GM19023 (cell line): ENCODE measurements around the gene GSTT4.
"Not testable (repeated sequence)": the region's sequence is repeated elsewhere in the genome, so short reads cannot be mapped to it uniquely, and the experiment has no call there.

Experiments
- ATAC-seq: cut with Tn5 transposase; IDR thresholded peaks from one replicate; pipeline ENCODE4 v1.9.1; 2021; ENCODE audit warnings: mild to moderate bottlenecking, moderate library complexity; ENCODE audit not compliant: unreplicated experiment

The GSTT4 gene

GRCh38 chr22:24025475-24025874 is 20.2 kb upstream of the GSTT4 start:
- ATAC-seq: no peak

- no peak for ATAC-seq
Observed at GRCh38 chr22:24024354-24024753, 19.1 kb upstream of the GSTT4 start.

GRCh38 chr22:24023204-24023789 is 18.0 kb upstream of the GSTT4 start:
- ATAC-seq: no peak

GRCh38 chr22:24021304-24021703 is 16.1 kb upstream of the GSTT4 start:
- no peak for ATAC-seq

- no peak for ATAC-seq
Observed at GRCh38 chr22:24016156-24016555, 10.9 kb upstream of the GSTT4 start.

- no peak for ATAC-seq
Observed at GRCh38 chr22:24011735-24012068, 6.4 kb upstream of the GSTT4 start.

- no peak for ATAC-seq
Observed at GRCh38 chr22:24010018-24010391, 4.8 kb upstream of the GSTT4 start.

- no peak for ATAC-seq
Observed at GRCh38 chr22:24009227-24010017, 4.2 kb upstream of the GSTT4 start.

- no peak for ATAC-seq
Observed at GRCh38 chr22:24008381-24009226, 3.4 kb upstream of the GSTT4 start.

GRCh38 chr22:24008022-24008283 is 2.7 kb upstream of the GSTT4 start:
- ATAC-seq: no peak

GRCh38 chr22:24007253-24008021 is 2.2 kb upstream of the GSTT4 start:
- no peak for ATAC-seq

GRCh38 chr22:24006914-24007214 is 1.6 kb upstream of the GSTT4 start:
- no peak for ATAC-seq

GRCh38 chr22:24006207-24006913 is 1.1 kb upstream of the GSTT4 start:
- ATAC-seq: no peak

- no peak for ATAC-seq
Observed at GRCh38 chr22:24003887-24004286, 1.4 kb downstream of the GSTT4 start.

GRCh38 chr22:24002851-24003250 is 2.4 kb downstream of the GSTT4 start:
- no peak for ATAC-seq

- ATAC-seq: no peak
Observed at GRCh38 chr22:24002272-24002671, 3.0 kb downstream of the GSTT4 start.

- ATAC-seq: no peak
Observed at GRCh38 chr22:24001314-24001713, 3.9 kb downstream of the GSTT4 start.

GRCh38 chr22:23999779-24000178 is 5.5 kb downstream of the GSTT4 start:
- ATAC-seq: not testable (repeated sequence)

- no peak for ATAC-seq
Observed at GRCh38 chr22:23997092-23997491, 8.2 kb downstream of the GSTT4 start.

- not testable (repeated sequence) for ATAC-seq
Observed at GRCh38 chr22:23993581-23994177, 11.6 kb downstream of the GSTT4 start.

- ATAC-seq: not testable (repeated sequence)
Observed at GRCh38 chr22:23993080-23993479, 12.2 kb downstream of the GSTT4 start.
